Measurements from ENCODE around the gene HMGXB4.

Gene HMGXB4, protein sequence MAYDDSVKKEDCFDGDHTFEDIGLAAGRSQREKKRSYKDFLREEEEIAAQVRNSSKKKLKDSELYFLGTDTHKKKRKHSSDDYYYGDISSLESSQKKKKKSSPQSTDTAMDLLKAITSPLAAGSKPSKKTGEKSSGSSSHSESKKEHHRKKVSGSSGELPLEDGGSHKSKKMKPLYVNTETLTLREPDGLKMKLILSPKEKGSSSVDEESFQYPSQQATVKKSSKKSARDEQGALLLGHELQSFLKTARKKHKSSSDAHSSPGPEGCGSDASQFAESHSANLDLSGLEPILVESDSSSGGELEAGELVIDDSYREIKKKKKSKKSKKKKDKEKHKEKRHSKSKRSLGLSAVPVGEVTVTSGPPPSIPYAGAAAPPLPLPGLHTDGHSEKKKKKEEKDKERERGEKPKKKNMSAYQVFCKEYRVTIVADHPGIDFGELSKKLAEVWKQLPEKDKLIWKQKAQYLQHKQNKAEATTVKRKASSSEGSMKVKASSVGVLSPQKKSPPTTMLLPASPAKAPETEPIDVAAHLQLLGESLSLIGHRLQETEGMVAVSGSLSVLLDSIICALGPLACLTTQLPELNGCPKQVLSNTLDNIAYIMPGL

GRCh38 chr22:35257321-35258190, at the start of gene HMGXB4:
HMGXB4 (plus strand) TSS chr22:35257493; CDS start chr22:35262391, 4,898 bp downstream.
- Mint-ChIP-seq H3K27me3 (no peaks in the 10 kb centered on the region), H3K36me3 (peaks cover 9 to 22% of the 10 kb centered on the region in 2 donors), H3K4me3 (peak within 1 kb of the TSS; percentile 86 to 89), H3K4me1 (peaks cover 12 to 27% of the 10 kb centered on the region in 2 donors), H3K27ac (peak within 1 kb of the TSS; percentile 98), H3K9me3 (peaks cover 0 to 1% of the 10 kb centered on the region in 2 donors)
- ATAC-seq (replicated peaks) (peak; percentile 91 to 92), DNase-seq (peak; percentile 84)

- Mint-ChIP-seq H3K27me3 (peaks cover 35 to 45% of the 10 kb centered on the region in 2 donors), H3K9me3 (no peaks in the 10 kb centered on the region), H3K4me1 (no peaks in the 10 kb centered on the region), H3K4me3 (no peak overlapping the region), H3K36me3 (no peaks in the 10 kb centered on the region), H3K27ac (no peak overlapping the region)
- ATAC-seq (replicated peaks) (no peak), DNase-seq (no peak)
These were observed 49.3 kb upstream of the HMGXB4 start for GRCh38 chr22:35208003-35208402.

GRCh38 chr22:35209203-35209602, 48.1 kb upstream of the HMGXB4 start:
- no peak for DNase-seq
- no peaks in the 10 kb centered on the region for H3K36me3 Mint-ChIP-seq

DNA sequence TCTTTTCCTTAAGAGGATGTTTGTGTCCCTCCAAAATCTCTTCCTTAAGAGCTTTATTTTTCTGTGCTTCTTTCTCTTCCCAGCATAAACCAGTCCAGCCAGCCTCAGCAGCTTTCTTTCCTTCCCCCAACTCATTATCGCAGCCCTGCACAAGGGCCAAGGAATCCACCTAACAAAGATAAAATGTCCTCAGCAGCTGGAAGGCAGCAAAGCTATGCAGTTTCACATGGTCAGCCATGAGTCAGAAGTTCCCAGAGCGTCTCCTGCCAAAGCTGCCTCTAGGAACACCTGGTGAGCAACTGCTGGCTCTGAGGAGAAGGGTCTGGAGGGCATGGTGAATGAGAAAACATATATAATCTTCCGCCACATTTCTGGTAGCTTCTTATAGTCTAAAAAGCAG, 45.3 kb upstream of the HMGXB4 start:
- Mint-ChIP-seq H3K4me1 (no peaks in the 10 kb centered on the region), H3K27ac (no peak overlapping the region), H3K27me3 (peaks cover 30 to 42% of the 10 kb centered on the region in 2 donors), H3K4me3 (no peak overlapping the region), H3K36me3 (no peaks in the 10 kb centered on the region), H3K9me3 (peaks cover 0 to 5% of the 10 kb centered on the region in 2 donors)
- ATAC-seq (replicated peaks) = no peak
- no peak for DNase-seq

More at GRCh38 chr22:35209203-35209602, 48.1 kb upstream of the HMGXB4 start:
- H3K4me1 Mint-ChIP-seq = no peaks in the 10 kb centered on the region
- peaks cover 30 to 42% of the 10 kb centered on the region in 2 donors for H3K27me3 Mint-ChIP-seq
- no peak overlapping the region for H3K27ac Mint-ChIP-seq
- peaks cover 0 to 3% of the 10 kb centered on the region in 2 donors for H3K9me3 Mint-ChIP-seq
- no peak overlapping the region for H3K4me3 Mint-ChIP-seq
- no peak for ATAC-seq (replicated peaks)

GRCh38 chr22:35212996-35213395, 44.3 kb upstream of the HMGXB4 start:
- Mint-ChIP-seq H3K4me1 (no peaks in the 10 kb centered on the region), H3K4me3 (no peak overlapping the region), H3K27me3 (peaks cover 31 to 43% of the 10 kb centered on the region in 2 donors), H3K9me3 (peaks cover 0 to 5% of the 10 kb centered on the region in 2 donors), H3K36me3 (no peaks in the 10 kb centered on the region), H3K27ac (no peak overlapping the region)
- ATAC-seq (replicated peaks) = no peak
- DNase-seq = no peak

GRCh38 chr22:35214968-35215367, 42.3 kb upstream of the HMGXB4 start:
- Mint-ChIP-seq H3K4me1 (no peaks in the 10 kb centered on the region), H3K36me3 (no peaks in the 10 kb centered on the region), H3K27ac (no peak overlapping the region), H3K9me3 (peaks cover 0 to 5% of the 10 kb centered on the region in 2 donors), H3K27me3 (peaks cover 24 to 31% of the 10 kb centered on the region in 2 donors), H3K4me3 (no peak overlapping the region)
- ATAC-seq (replicated peaks) (no peak), DNase-seq (no peak)

DNA sequence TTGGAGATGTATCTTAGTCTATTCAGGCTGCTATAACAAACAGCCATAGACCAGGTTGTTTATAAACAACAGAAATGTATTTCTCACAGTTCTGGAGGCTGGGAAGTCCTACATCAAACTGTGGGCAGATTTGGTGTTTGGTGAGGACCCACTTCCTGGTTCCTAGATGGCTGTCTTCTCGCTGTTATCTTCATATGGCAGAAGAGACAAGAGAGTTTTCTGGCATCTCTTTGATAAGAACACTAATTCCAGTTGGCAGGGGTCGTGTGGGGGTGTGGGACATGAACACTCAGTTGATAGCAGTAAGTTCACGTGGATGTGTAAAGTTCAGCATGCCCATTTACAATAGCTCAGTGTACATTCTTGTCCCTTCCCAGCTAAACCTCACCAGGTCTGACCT, 41.3 kb upstream of the HMGXB4 start:
- H3K27me3 Mint-ChIP-seq = peaks cover 22 to 28% of the 10 kb centered on the region in 2 donors
- no peaks in the 10 kb centered on the region for H3K36me3 Mint-ChIP-seq
- no peak overlapping the region for H3K4me3 Mint-ChIP-seq
- H3K4me1 Mint-ChIP-seq = no peaks in the 10 kb centered on the region
- DNase-seq (no peak), ATAC-seq (replicated peaks) (no peak)
- H3K9me3 Mint-ChIP-seq = peaks cover 0 to 5% of the 10 kb centered on the region in 2 donors
- no peak overlapping the region for H3K27ac Mint-ChIP-seq

DNA sequence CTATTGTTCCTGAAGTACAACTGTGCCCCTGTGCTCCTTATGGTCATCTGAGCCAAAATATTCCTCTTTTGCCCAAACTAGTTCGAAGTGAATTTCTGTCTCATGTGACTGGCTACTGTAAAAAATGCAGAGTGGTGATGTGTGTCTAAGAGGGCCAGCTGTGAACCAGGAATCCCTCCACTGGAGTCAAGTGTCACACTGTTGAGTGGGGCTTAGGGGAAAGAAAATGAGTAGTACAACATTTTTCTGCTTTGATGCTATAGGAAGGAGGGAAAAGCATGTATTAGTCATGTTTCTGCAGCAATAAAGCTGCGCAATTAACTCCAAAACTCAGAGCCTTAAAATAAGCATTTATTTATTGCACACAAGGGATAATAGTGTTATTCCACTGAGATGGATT, 39.8 kb upstream of the HMGXB4 start:
- ATAC-seq (replicated peaks) = no peak
- no peak for DNase-seq

GRCh38 chr22:35218079-35218478, 39.2 kb upstream of the HMGXB4 start:
- Mint-ChIP-seq H3K36me3 (no peaks in the 10 kb centered on the region), H3K4me1 (no peaks in the 10 kb centered on the region), H3K9me3 (peaks cover 0 to 5% of the 10 kb centered on the region in 2 donors), H3K27ac (no peak overlapping the region), H3K27me3 (peaks cover 9 to 23% of the 10 kb centered on the region in 2 donors), H3K4me3 (no peak overlapping the region)
- ATAC-seq (replicated peaks) = no peak
- no peak for DNase-seq

More for the DNA sequence above, 39.8 kb upstream of the HMGXB4 start:
- H3K4me1 Mint-ChIP-seq = no peaks in the 10 kb centered on the region
- H3K4me3 Mint-ChIP-seq = no peak overlapping the region
- H3K27me3 Mint-ChIP-seq = peaks cover 14 to 19% of the 10 kb centered on the region in 2 donors
- H3K27ac Mint-ChIP-seq = no peak overlapping the region
- no peaks in the 10 kb centered on the region for H3K36me3 Mint-ChIP-seq
- peaks cover 0 to 5% of the 10 kb centered on the region in 2 donors for H3K9me3 Mint-ChIP-seq

DNA sequence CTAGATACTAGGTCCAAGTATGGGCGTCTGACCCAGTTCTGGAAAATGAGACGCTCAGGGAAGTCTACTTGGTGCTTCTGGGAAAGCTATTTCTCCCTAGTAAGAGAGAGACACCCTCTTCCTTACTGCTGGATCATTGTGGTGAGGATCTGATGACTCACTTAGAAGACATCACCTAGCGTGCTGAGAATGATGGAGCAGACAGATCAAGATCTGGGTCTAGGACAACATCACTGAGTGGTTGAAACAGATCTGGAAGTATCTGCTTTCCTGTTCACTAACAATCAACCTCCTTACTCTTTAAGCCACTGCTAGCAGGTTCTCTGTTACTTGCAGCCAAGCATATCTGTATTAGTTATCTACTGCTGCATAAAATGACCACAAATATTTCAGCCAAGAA, 38.3 kb upstream of the HMGXB4 start:
- Mint-ChIP-seq H3K27me3 (peaks cover 12 to 23% of the 10 kb centered on the region in 2 donors), H3K27ac (no peak overlapping the region), H3K4me3 (no peak overlapping the region), H3K4me1 (no peaks in the 10 kb centered on the region), H3K9me3 (peaks cover 0 to 3% of the 10 kb centered on the region in 2 donors), H3K36me3 (no peaks in the 10 kb centered on the region)
- DNase-seq (no peak), ATAC-seq (replicated peaks) (no peak)

- DNase-seq (no peak), ATAC-seq (replicated peaks) (no peak)
- Mint-ChIP-seq H3K27ac (no peak overlapping the region), H3K4me3 (no peak overlapping the region), H3K9me3 (no peaks in the 10 kb centered on the region), H3K4me1 (no peaks in the 10 kb centered on the region), H3K36me3 (no peaks in the 10 kb centered on the region), H3K27me3 (peaks cover 17 to 30% of the 10 kb centered on the region in 2 donors)
These were observed 37.1 kb upstream of the HMGXB4 start for GRCh38 chr22:35220221-35220620.

DNA sequence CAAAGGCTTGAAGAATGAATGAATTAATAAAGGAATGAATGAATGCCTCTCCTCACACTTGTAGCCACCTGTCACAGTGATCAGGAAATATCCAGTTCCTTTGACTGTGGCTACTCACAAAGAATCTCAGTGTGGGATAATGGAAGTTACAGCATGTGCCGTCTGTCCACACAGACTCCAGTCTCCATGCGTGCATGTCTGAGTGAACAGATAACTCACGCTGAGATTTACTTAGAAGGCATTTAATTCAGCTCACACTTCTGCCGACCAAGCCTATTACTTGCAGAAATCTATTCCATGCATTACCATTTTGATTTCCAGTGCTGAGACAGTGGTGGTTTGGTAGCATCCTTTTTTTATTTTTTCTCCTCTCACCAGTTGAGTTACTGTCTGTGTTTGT, 32.3 kb upstream of the HMGXB4 start:
- Mint-ChIP-seq H3K36me3 (no peaks in the 10 kb centered on the region), H3K9me3 (peaks cover 0 to 2% of the 10 kb centered on the region in 2 donors), H3K4me1 (peaks cover 0 to 2% of the 10 kb centered on the region in 2 donors), H3K27ac (no peak overlapping the region), H3K27me3 (peaks cover 18 to 28% of the 10 kb centered on the region in 2 donors), H3K4me3 (no peak overlapping the region)
- ATAC-seq (replicated peaks) = no peak
- no peak for DNase-seq

GRCh38 chr22:35226958-35227647, 30.2 kb upstream of the HMGXB4 start:
- H3K27me3 Mint-ChIP-seq = peaks cover 29 to 37% of the 10 kb centered on the region in 2 donors
- peaks cover 0 to 2% of the 10 kb centered on the region in 2 donors for H3K9me3 Mint-ChIP-seq
- no peak overlapping the region for H3K4me3 Mint-ChIP-seq
- ATAC-seq (replicated peaks) (no peak), DNase-seq (no peak)
- H3K36me3 Mint-ChIP-seq = no peaks in the 10 kb centered on the region
- no peak overlapping the region for H3K27ac Mint-ChIP-seq
- peaks cover 0 to 2% of the 10 kb centered on the region in 2 donors for H3K4me1 Mint-ChIP-seq

All from stimulated activated naive B cell treated with anti-CD40 and anti-IgM and Interleukin-4, amounts not matched to agents 10 μg/mL and 1 μg/mL and 100 μg/mL, for 72 hours (primary cell).